ACHN (cell line): ENCODE measurements around the gene ARFGEF2.
"Not testable (repeated sequence)": the region's sequence is repeated elsewhere in the genome, so short reads cannot be mapped to it uniquely, and the experiment has no call there.

Experiments used
- DNase-seq: peaks from one replicate; pipeline ENCODE4 v3.0.0-alpha.2; 2015
- in situ Hi-C: cut with HindIII; loops from 2 replicates; pipeline ENCODE4 v1.10.0; 2017; ENCODE audit warnings: low sequenced_read_pairs, low pct_ligation_motif_present, low pct_unique_long_range_greater_than_20kb

Gene ARFGEF2

GRCh38 chr20:49029203-49029602, 107.7 kb downstream of the ARFGEF2 start:
- in situ Hi-C loops, result no loop called here
- no peak for DNase-seq

- DNase-seq, result no peak
- in situ Hi-C loops, result no loop called here
These were observed 109.6 kb downstream of the ARFGEF2 start for GRCh38 chr20:49030954-49031619.

- in situ Hi-C loops, result no loop called here
- no peak for DNase-seq
These were observed 110.9 kb downstream of the ARFGEF2 start for GRCh38 chr20:49032455-49032854.

GRCh38 chr20:49034070-49034732, 112.7 kb downstream of the ARFGEF2 start:
- in situ Hi-C loops, result no loop called here

GRCh38 chr20:49037962-49038387, 116.5 kb downstream of the ARFGEF2 start:
- DNase-seq, result no peak
- in situ Hi-C loops, result no loop called here

More at GRCh38 chr20:49034070-49034732, 112.7 kb downstream of the ARFGEF2 start:
- no peak for DNase-seq

- DNase-seq, result no peak
These were observed 118.3 kb downstream of the ARFGEF2 start for GRCh38 chr20:49039854-49040253.

GRCh38 chr20:49043000-49043399, 121.5 kb downstream of the ARFGEF2 start:
- in situ Hi-C loops, result no loop called here
- DNase-seq, result no peak

More at GRCh38 chr20:49039854-49040253, 118.3 kb downstream of the ARFGEF2 start:
- in situ Hi-C loops, result no loop called here

- in situ Hi-C loops, result no loop called here
- no peak for DNase-seq
These were observed 124.1 kb downstream of the ARFGEF2 start for GRCh38 chr20:49045440-49046086.

- in situ Hi-C loops, result no loop called here
- DNase-seq, result peak; percentile 94
These were observed 124.8 kb downstream of the ARFGEF2 start, which contains the start of gene CSE1L for GRCh38 chr20:49046087-49046900. TSS of gene CSE1L (plus strand) at chr20:49046312. CDS start at chr20:49058464, 12,152 bp downstream.

- in situ Hi-C loops, result no loop called here
- DNase-seq, result no peak
These were observed 130.8 kb downstream of the ARFGEF2 start for GRCh38 chr20:49052334-49052733.

- in situ Hi-C loops, result no loop called here
- no peak for DNase-seq
These were observed 132.6 kb downstream of the ARFGEF2 start for GRCh38 chr20:49054056-49054643.

- DNase-seq, result no peak
- in situ Hi-C loops, result no loop called here
These were observed 141.8 kb downstream of the ARFGEF2 start for GRCh38 chr20:49063279-49063678.

- in situ Hi-C loops, result no loop called here
These were observed 153.0 kb downstream of the ARFGEF2 start for GRCh38 chr20:49074521-49074920.

GRCh38 chr20:49078310-49078709, 156.8 kb downstream of the ARFGEF2 start:
- DNase-seq, result no peak
- in situ Hi-C loops, result no loop called here

More at GRCh38 chr20:49074521-49074920, 153.0 kb downstream of the ARFGEF2 start:
- DNase-seq, result no peak

GRCh38 chr20:49082295-49082694, 160.8 kb downstream of the ARFGEF2 start:
- in situ Hi-C loops, DNase-seq: not testable (repeated sequence)
